8988T (cell line): ENCODE data around the gene STH.
"Not testable (repeated sequence)": the region's sequence is repeated elsewhere in the genome, so short reads cannot be mapped to it uniquely, and the experiment has no call there.

Source experiments
- DNase-seq: peaks from one replicate; pipeline ENCODE4 v3.0.0; 2011

STH gene

GRCh38 chr17:45998987-45999899 lies at the start of gene STH:
Gene STH, plus strand, starts transcription at chr17:45999250. Its CDS starts 30 bp downstream, at chr17:45999280.
- DNase-seq: no peak

- DNase-seq: no peak
Measured at GRCh38 chr17:45949755-45950320, 49.2 kb upstream of the STH start.

GRCh38 chr17:45950888-45951287 lies 48.2 kb upstream of the STH start:
- DNase-seq: no peak

- no peak for DNase-seq
Measured at GRCh38 chr17:45951403-45951802, 47.6 kb upstream of the STH start.

- DNase-seq: no peak
Measured at GRCh38 chr17:45951941-45952340, 47.1 kb upstream of the STH start.

GRCh38 chr17:45952814-45953320 lies 46.2 kb upstream of the STH start:
- DNase-seq: no peak

GRCh38 chr17:45953561-45953960 lies 45.5 kb upstream of the STH start:
- DNase-seq: no peak

GRCh38 chr17:45954914-45955313 lies 44.1 kb upstream of the STH start:
- no peak for DNase-seq

- no peak for DNase-seq
Measured at GRCh38 chr17:45955326-45955725, 43.7 kb upstream of the STH start.

- DNase-seq: no peak
Measured at GRCh38 chr17:45956090-45956489, 43.0 kb upstream of the STH start.

- not testable (repeated sequence) for DNase-seq
Measured at GRCh38 chr17:45956746-45957145, 42.3 kb upstream of the STH start.

- DNase-seq: no peak
Measured at GRCh38 chr17:45958307-45958706, 40.7 kb upstream of the STH start.

GRCh38 chr17:45958994-45959665 lies 39.9 kb upstream of the STH start:
- no peak for DNase-seq

- DNase-seq: no peak
Measured at GRCh38 chr17:45960311-45960710, 38.7 kb upstream of the STH start.

- no peak for DNase-seq
Measured at GRCh38 chr17:45961206-45961605, 37.8 kb upstream of the STH start.

GRCh38 chr17:45962221-45962972 lies 36.7 kb upstream of the STH start:
- DNase-seq: no peak

GRCh38 chr17:45963283-45963682 lies 35.8 kb upstream of the STH start:
- DNase-seq: no peak

GRCh38 chr17:45963889-45964288 lies 35.2 kb upstream of the STH start:
- no peak for DNase-seq

- no peak for DNase-seq
Measured at GRCh38 chr17:45964634-45965033, 34.4 kb upstream of the STH start.

GRCh38 chr17:45965812-45966211 lies 33.2 kb upstream of the STH start:
- no peak for DNase-seq

- no peak for DNase-seq
Measured at GRCh38 chr17:45966606-45967280, 32.3 kb upstream of the STH start.

- DNase-seq: no peak
Measured at GRCh38 chr17:45967378-45967777, 31.7 kb upstream of the STH start.
